GM12878 (cell line): ENCODE data around the gene SLC6A8. TPM values are rescaled to one million over a fixed set of nuclear protein-coding genes. Genes with fewer than 3 reads are reported as not detected.

ENCODE experiments used
- ASH2L ChIP-seq: fragments of 300-600, 200-600 bp; sonication (generic); IDR thresholded peaks from 2 replicates; pipeline ENCODE4 v1.6.1; 2017; ENCODE audit warnings: low read depth, mild to moderate bottlenecking, borderline replicate concordance
- ATF2 ChIP-seq: IDR thresholded peaks from 2 replicates; pipeline ENCODE4 v1.6.1; 2012; ENCODE audit warnings: low read length, inconsistent platforms
- BCL11A ChIP-seq: IDR thresholded peaks from 2 replicates; pipeline ENCODE4 v1.6.1; 2011; ENCODE audit warnings: low read depth, low read length
- CUX1 ChIP-seq: IDR thresholded peaks from 2 replicates; pipeline ENCODE4 v1.6.1; 2012; ENCODE audit warnings: improper control_type of control experiment, low read depth, low read length; ENCODE audit not compliant: insufficient replicate concordance
- IKZF1 ChIP-seq: fragments of 450-650 bp; conservative IDR thresholded peaks from 2 replicates; pipeline ENCODE4 v1.6.1; 2017; ENCODE audit warnings: antibody characterized with exemption, mild to moderate bottlenecking
- IRF3 ChIP-seq: fragments of 450-650 bp; IDR thresholded peaks from 2 replicates; pipeline ENCODE4 v1.6.1; 2014; ENCODE audit warnings: mild to moderate bottlenecking
- MTA3 ChIP-seq: IDR thresholded peaks from 2 replicates; pipeline ENCODE4 v1.6.1; 2012; ENCODE audit warnings: low read length, inconsistent platforms, borderline replicate concordance
- MXI1 ChIP-seq: fragments of 150-350 bp; IDR thresholded peaks from 2 replicates; pipeline ENCODE4 v1.6.1; 2011; ENCODE audit warnings: low read depth, mild to moderate bottlenecking, inconsistent platforms, low read length, improper control_type of control experiment
- PRDM15 ChIP-seq: fragments of 450-650 bp; formaldehyde crosslinking; IDR thresholded peaks from 2 replicates; pipeline ENCODE4 v1.4.0; 2020; ENCODE audit warnings: mild to moderate bottlenecking, moderate library complexity
- RAD51 ChIP-seq: fragments of 450-650 bp; IDR thresholded peaks from 2 replicates; pipeline ENCODE4 v1.6.1; 2016; ENCODE audit warnings: moderate library complexity, mild to moderate bottlenecking, inconsistent platforms
- RB1 ChIP-seq: fragments of 450-650 bp; formaldehyde crosslinking; IDR thresholded peaks from 2 replicates; pipeline ENCODE4 v1.6.1; 2017; ENCODE audit warnings: mild to moderate bottlenecking, borderline replicate concordance
- SP1 ChIP-seq: IDR thresholded peaks from one replicate; pipeline ENCODE4 v1.6.1; 2011; ENCODE audit warnings: low read depth, low read length
- STAT1 ChIP-seq: fragments of 450-650 bp; conservative IDR thresholded peaks from 2 replicates; pipeline ENCODE4 v1.6.1; 2014; ENCODE audit warnings: antibody characterized with exemption, mild to moderate bottlenecking
- USF2 ChIP-seq: IDR thresholded peaks from 2 replicates; pipeline ENCODE4 v1.6.1; 2011; ENCODE audit warnings: low read depth, low read length, improper control_type of control experiment, borderline replicate concordance
- ZNF384 ChIP-seq: IDR thresholded peaks from 2 replicates; pipeline ENCODE4 v1.6.1; 2012; ENCODE audit warnings: low read depth, mild to moderate bottlenecking, low read length, improper control_type of control experiment, borderline replicate concordance
- polyA plus RNA-seq, 11 experiments: library from polyadenylated mRNA; depleted of rRNA in 4 of 11; unstranded in 6 of 11; stranded (reverse) in 5 of 11; fragments of >200 nt; fragmentation: Nextera tagmentation in 4 of 11; fragmentation: Illumina TruSeq in 1 of 11; extraction: Ambion mirVana in 4 of 11; extraction: Trizol in 1 of 11; gene quantifications; 1 replicate in 1 of 11; 2 replicates in 10 of 11; pipeline versions ENCODE4 v1.2.1 to v1.2.3, GENCODE V29; 2011 to 2016; ENCODE audit warnings: inconsistent platforms in 2 of 11, missing spikeins in 2 of 11, low read depth in 1 of 11
- total RNA-seq, 4 experiments: library from RNA; depleted of rRNA in 3 of 4; stranded (reverse); fragments of >200 nt in 3 of 4; fragmentation: Illumina TruSeq in 1 of 4; extraction: Trizol in 1 of 4; gene quantifications; 2 replicates each; pipeline versions ENCODE4 v1.2.1 to v1.2.3, GENCODE V29; 2013 to 2021

Gene SLC6A8
- total and polyA plus RNA-seq, 10 of the 15 experiments (the other 5 are each of a cell fraction or from before 2014, with no cell fraction given), result 0.01 to 0.72 (median 0.17) TPM; not detected in 6

- no peak for TF ChIP-seq ATF2
- TF ChIP-seq STAT1, result no peak
- TF ChIP-seq PRDM15 (CRISPR knock-in tag), result no peak
- no peak for TF ChIP-seq MTA3
- TF ChIP-seq CUX1, result no peak
- no peak for TF ChIP-seq ASH2L
- TF ChIP-seq IRF3, result no peak
- TF ChIP-seq ZNF384, result no peak
- peak; percentile 44; the same call in 1 of the 2 replicates for TF ChIP-seq RAD51
- TF ChIP-seq BCL11A, result no peak
- TF ChIP-seq USF2, result no peak; the same call in 1 of the 2 replicates
- TF ChIP-seq IKZF1, result peak; percentile 70
- peak; percentile 51 for TF ChIP-seq SP1
- TF ChIP-seq RB1, result no peak
- peak; percentile 71 for TF ChIP-seq MXI1
Observed at GRCh38 chrX:153726286-153727122, 38.8 kb downstream of the SLC6A8 start (continued).
